HEK293 (cell line): ENCODE measurements around the gene SKAP1.

Experiments used
- CTCF ChIA-PET: fragments of 350-600 bp; formaldehyde crosslinking; extraction: SDS; loops from one replicate; lab custom pipeline; 2021; ENCODE audit warnings: antibody characterized with exemption; lab: Yijun Ruan, JAX
- POLR2A ChIA-PET: fragments of 300-600 bp; formaldehyde crosslinking; extraction: SDS; loops from one replicate; lab custom pipeline; 2020; ENCODE audit warnings: antibody characterized with exemption, inconsistent platforms; lab: Yijun Ruan, JAX
- H3K27ac ChIP-seq: fragments of 200-500 bp; sonication (Bioruptor generic); 2 replicates; pipeline ENCODE4 v1.5.1; 2014; ENCODE audit warnings: low read depth, low read length, control low read depth, inconsistent platforms; ENCODE audit errors: extremely low read depth
- H3K36me3 ChIP-seq, 2 experiments: fragments of 200-500 bp in 1 of 2; sonication (Bioruptor generic) in 1 of 2; 1 replicate in 1 of 2; 2 replicates in 1 of 2; pipeline ENCODE4 v1.5.1; 2014 to 2017; ENCODE audit warnings: inconsistent platforms in 2 of 2, low read length in 2 of 2; ENCODE audit not compliant: control insufficient read depth in 2 of 2, insufficient read depth in 1 of 2
- H3K4me1 ChIP-seq: fragments of 200-500 bp; sonication (Bioruptor generic); 2 replicates; pipeline ENCODE4 v1.5.1; 2014; ENCODE audit warnings: mild to moderate bottlenecking, low read length, inconsistent platforms; ENCODE audit not compliant: control insufficient read depth, insufficient read depth
- H3K4me3 ChIP-seq: 2 replicates; pipeline ENCODE4 v1.5.1; 2011; ENCODE audit warnings: low read depth, mild to moderate bottlenecking, control low read depth, low read length, moderate library complexity
- H3K9me3 ChIP-seq: fragments of 200-500 bp; sonication (Bioruptor generic); 2 replicates; pipeline ENCODE4 v1.5.1; 2014; ENCODE audit warnings: low read depth, low read length, inconsistent platforms; ENCODE audit not compliant: control insufficient read depth, insufficient read depth
- BCL11B ChIP-seq: fragments of 450-650 bp; formaldehyde crosslinking; IDR thresholded peaks from 2 replicates; pipeline ENCODE4 v1.5.1; 2016; ENCODE audit warnings: low read depth, missing biosample characterization, missing genetic modification characterization
- PRDM1 ChIP-seq: fragments of 450-650 bp; formaldehyde crosslinking; IDR thresholded peaks from 2 replicates; pipeline ENCODE4; 2016; ENCODE audit warnings: missing biosample characterization, missing genetic modification characterization
- REPIN1 ChIP-seq: fragments of 450-650 bp; formaldehyde crosslinking; IDR thresholded peaks from 2 replicates; pipeline ENCODE4 v1.5.1; 2017; ENCODE audit warnings: missing biosample characterization, missing genetic modification characterization, low read depth
- SETDB1 ChIP-seq: IDR thresholded peaks from one replicate; pipeline ENCODE4 v1.6.1; 2017; ENCODE audit warnings: mild to moderate bottlenecking, low read length, moderate library complexity, mixed read lengths; ENCODE audit not compliant: insufficient read length
- TRIM28 ChIP-seq: IDR thresholded peaks from 2 replicates; pipeline ENCODE4 v1.6.1; 2011; ENCODE audit warnings: low read length, control low read depth, borderline replicate concordance
- ZBTB17 ChIP-seq: fragments of 450-650 bp; formaldehyde crosslinking; IDR thresholded peaks from 2 replicates; pipeline ENCODE4 v1.5.1; 2016; ENCODE audit warnings: missing biosample characterization, missing genetic modification characterization
- ZIC2 ChIP-seq: fragments of 450-650 bp; formaldehyde crosslinking; IDR thresholded peaks from 2 replicates; pipeline ENCODE4 v1.5.1; 2016; ENCODE audit warnings: missing biosample characterization, missing genetic modification characterization
- ZNF221 ChIP-seq: fragments of 450-650 bp; formaldehyde crosslinking; IDR thresholded peaks from 2 replicates; pipeline ENCODE4 v1.5.1; 2017; ENCODE audit warnings: missing biosample characterization, missing genetic modification characterization, borderline replicate concordance
- ZNF239 ChIP-seq: fragments of 450-650 bp; formaldehyde crosslinking; IDR thresholded peaks from 2 replicates; pipeline ENCODE4 v1.5.1; 2016; ENCODE audit warnings: missing biosample characterization, missing genetic modification characterization
- ZNF302 ChIP-seq: fragments of 450-650 bp; formaldehyde crosslinking; IDR thresholded peaks from 2 replicates; pipeline ENCODE4 v1.5.1; 2016; ENCODE audit warnings: missing biosample characterization, missing genetic modification characterization, low read depth
- ZNF394 ChIP-seq: fragments of 450-650 bp; formaldehyde crosslinking; IDR thresholded peaks from 2 replicates; pipeline ENCODE4 v1.5.1; 2016; ENCODE audit warnings: missing biosample characterization, missing genetic modification characterization, mild to moderate bottlenecking, moderate library complexity, borderline replicate concordance
- ZNF426 ChIP-seq: fragments of 450-650 bp; formaldehyde crosslinking; IDR thresholded peaks from 2 replicates; pipeline ENCODE4 v1.5.1; 2017; ENCODE audit warnings: missing biosample characterization, missing genetic modification characterization, mild to moderate bottlenecking, inconsistent platforms, moderate library complexity
- ZNF514 ChIP-seq: fragments of 450-650 bp; formaldehyde crosslinking; IDR thresholded peaks from 2 replicates; pipeline ENCODE4 v1.5.1; 2016; ENCODE audit warnings: missing biosample characterization, missing genetic modification characterization
- ZNF521 ChIP-seq: fragments of 450-650 bp; formaldehyde crosslinking; IDR thresholded peaks from 2 replicates; pipeline ENCODE4 v1.5.1; 2017; ENCODE audit warnings: missing biosample characterization, mild to moderate bottlenecking, missing genetic modification characterization
- ZNF660 ChIP-seq: fragments of 450-650 bp; IDR thresholded peaks from 2 replicates; pipeline ENCODE4 v1.5.1; 2018; ENCODE audit warnings: missing biosample characterization, mild to moderate bottlenecking, missing genetic modification characterization
- ZNF701 ChIP-seq: fragments of 450-650 bp; formaldehyde crosslinking; IDR thresholded peaks from 2 replicates; pipeline ENCODE4 v1.5.1; 2016; ENCODE audit warnings: missing biosample characterization, missing genetic modification characterization
- TF ChIP-seq, protein P1 (sequence below): IDR thresholded peaks from 2 replicates; pipeline ENCODE4 v1.6.1; 2011; ENCODE audit warnings: mild to moderate bottlenecking, low read depth, low read length, borderline replicate concordance
- TF ChIP-seq, protein P2 (sequence below): fragments of 450-650 bp; formaldehyde crosslinking; IDR thresholded peaks from 2 replicates; pipeline ENCODE4; 2016; ENCODE audit warnings: missing biosample characterization, missing genetic modification characterization
- TF ChIP-seq, protein P3 (sequence below): fragments of 450-650 bp; formaldehyde crosslinking; IDR thresholded peaks from 2 replicates; pipeline ENCODE4 v1.5.1; 2016; ENCODE audit warnings: missing biosample characterization, missing genetic modification characterization
- TF ChIP-seq, protein P4 (sequence below): fragments of 450-650 bp; formaldehyde crosslinking; IDR thresholded peaks from 2 replicates; pipeline ENCODE4 v1.5.1; 2016; ENCODE audit warnings: missing biosample characterization, missing genetic modification characterization
- TF ChIP-seq, protein P5 (sequence below): fragments of 450-650 bp; formaldehyde crosslinking; IDR thresholded peaks from 2 replicates; pipeline ENCODE4 v1.5.1; 2016; ENCODE audit warnings: missing biosample characterization, missing genetic modification characterization
- TF ChIP-seq, protein P6 (sequence below): fragments of 450-650 bp; formaldehyde crosslinking; IDR thresholded peaks from 2 replicates; pipeline ENCODE4 v1.5.1; 2016; ENCODE audit warnings: missing biosample characterization, missing genetic modification characterization
- TF ChIP-seq, protein P7 (sequence below): fragments of 450-650 bp; formaldehyde crosslinking; IDR thresholded peaks from 2 replicates; pipeline ENCODE4 v1.5.1; 2017; ENCODE audit warnings: missing biosample characterization, missing genetic modification characterization

Gene SKAP1

DNA sequence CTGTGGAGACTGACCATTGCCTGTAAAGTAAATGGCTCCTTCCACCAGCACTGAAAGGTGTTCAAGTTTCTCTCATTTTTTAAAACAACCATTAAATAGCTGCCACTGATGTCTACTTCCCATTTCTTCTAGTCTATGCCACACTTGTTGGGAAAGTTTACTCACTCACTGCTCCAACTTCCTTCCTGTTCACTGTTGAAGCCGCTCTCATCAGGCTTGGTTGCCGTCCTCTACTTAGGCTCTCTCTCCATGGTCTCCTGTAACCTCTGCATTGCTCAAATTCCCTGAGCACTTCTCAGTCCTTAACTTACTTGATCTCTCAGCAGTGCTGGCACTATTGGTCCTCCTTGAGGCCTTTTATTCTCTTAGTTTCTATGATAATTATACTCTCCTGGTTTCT lies 290.1 kb downstream of the SKAP1 start (continued):
- no peak for TF ChIP-seq SETDB1
- no peak for TF ChIP-seq ZNF660
- TF ChIP-seq REPIN1 (tag by site-specific recombination): no peak
- TF ChIP-seq, protein P1, sequence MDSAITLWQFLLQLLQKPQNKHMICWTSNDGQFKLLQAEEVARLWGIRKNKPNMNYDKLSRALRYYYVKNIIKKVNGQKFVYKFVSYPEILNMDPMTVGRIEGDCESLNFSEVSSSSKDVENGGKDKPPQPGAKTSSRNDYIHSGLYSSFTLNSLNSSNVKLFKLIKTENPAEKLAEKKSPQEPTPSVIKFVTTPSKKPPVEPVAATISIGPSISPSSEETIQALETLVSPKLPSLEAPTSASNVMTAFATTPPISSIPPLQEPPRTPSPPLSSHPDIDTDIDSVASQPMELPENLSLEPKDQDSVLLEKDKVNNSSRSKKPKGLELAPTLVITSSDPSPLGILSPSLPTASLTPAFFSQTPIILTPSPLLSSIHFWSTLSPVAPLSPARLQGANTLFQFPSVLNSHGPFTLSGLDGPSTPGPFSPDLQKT: no peak
- TF ChIP-seq ZNF394 (tag by site-specific recombination): no peak
- TF ChIP-seq ZNF701 (tag by site-specific recombination): no peak
- TF ChIP-seq, protein P2, sequence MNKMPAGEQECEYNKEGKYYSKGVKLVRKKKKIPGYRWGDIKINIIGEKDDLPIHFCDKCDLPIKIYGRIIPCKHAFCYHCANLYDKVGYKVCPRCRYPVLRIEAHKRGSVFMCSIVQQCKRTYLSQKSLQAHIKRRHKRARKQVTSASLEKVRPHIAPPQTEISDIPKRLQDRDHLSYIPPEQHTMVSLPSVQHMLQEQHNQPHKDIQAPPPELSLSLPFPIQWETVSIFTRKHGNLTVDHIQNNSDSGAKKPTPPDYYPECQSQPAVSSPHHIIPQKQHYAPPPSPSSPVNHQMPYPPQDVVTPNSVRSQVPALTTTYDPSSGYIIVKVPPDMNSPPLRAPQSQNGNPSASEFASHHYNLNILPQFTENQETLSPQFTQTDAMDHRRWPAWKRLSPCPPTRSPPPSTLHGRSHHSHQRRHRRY: no peak
- TF ChIP-seq PRDM1: no peak

DNA sequence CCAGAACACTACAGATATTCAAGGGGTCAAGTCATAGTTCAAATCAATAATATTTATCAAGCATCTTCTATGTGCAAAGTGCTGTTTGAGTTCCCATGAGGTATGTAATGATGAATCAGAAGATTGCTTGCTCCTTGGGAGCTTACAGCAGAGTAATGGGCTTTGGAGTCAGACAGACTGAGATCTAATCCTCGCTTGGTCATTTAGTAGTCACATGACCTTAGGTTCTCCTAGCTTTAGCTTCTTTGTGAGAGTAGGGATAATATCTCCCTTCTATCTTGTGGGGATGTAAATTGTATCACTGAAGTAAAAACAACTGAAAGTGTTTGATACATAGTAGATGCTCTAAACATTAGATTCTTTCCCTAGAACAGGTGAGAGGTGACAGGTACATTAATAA lies 292.4 kb downstream of the SKAP1 start:
- Histone ChIP-seq H3K4me1 (no peaks in the 10 kb centered on the region), H3K4me3 (no peak overlapping the region), H3K9me3 (no peaks in the 10 kb centered on the region), H3K36me3 (no peaks in the 10 kb centered on the region), H3K27ac (no peak overlapping the region)
- ChIA-PET CTCF (interaction anchor here (0.8 to 2.3 kb wide), 6 partner anchors 43 to 112 kb away, joined by 3 to 8 read pairs (median 4); no protein-coding TSS in a partner anchor), POLR2A (interaction anchor here (0.6 to 0.7 kb wide), 3 partner anchors 14 to 727 kb away, joined by 3 read pairs; no protein-coding TSS in a partner anchor)
- TF ChIP-seq, protein P3, sequence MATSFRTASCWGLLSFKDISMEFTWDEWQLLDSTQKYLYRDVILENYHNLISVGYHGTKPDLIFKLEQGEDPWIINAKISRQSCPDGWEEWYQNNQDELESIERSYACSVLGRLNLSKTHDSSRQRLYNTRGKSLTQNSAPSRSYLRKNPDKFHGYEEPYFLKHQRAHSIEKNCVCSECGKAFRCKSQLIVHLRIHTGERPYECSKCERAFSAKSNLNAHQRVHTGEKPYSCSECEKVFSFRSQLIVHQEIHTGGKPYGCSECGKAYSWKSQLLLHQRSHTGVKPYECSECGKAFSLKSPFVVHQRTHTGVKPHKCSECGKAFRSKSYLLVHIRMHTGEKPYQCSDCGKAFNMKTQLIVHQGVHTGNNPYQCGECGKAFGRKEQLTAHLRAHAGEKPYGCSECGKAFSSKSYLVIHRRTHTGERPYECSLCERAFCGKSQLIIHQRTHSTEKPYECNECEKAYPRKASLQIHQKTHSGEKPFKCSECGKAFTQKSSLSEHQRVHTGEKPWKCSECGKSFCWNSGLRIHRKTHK: no peak
- TF ChIP-seq ZNF514 (tag by site-specific recombination) (no peak), ZNF521 (tag by site-specific recombination) (no peak), ZNF426 (no peak), ZNF221 (tag by site-specific recombination) (no peak), ZBTB17 (tag by site-specific recombination) (no peak), ZIC2 (no peak), TRIM28 (no peak), BCL11B (tag by site-specific recombination) (no peak), ZNF302 (tag by site-specific recombination) (no peak), ZNF239 (tag by site-specific recombination) (no peak)
- TF ChIP-seq, protein P4, sequence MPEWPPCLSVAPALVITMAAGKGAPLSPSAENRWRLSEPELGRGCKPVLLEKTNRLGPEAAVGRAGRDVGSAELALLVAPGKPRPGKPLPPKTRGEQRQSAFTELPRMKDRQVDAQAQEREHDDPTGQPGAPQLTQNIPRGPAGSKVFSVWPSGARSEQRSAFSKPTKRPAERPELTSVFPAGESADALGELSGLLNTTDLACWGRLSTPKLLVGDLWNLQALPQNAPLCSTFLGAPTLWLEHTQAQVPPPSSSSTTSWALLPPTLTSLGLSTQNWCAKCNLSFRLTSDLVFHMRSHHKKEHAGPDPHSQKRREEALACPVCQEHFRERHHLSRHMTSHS (tag by site-specific recombination): no peak
- TF ChIP-seq, protein P5, sequence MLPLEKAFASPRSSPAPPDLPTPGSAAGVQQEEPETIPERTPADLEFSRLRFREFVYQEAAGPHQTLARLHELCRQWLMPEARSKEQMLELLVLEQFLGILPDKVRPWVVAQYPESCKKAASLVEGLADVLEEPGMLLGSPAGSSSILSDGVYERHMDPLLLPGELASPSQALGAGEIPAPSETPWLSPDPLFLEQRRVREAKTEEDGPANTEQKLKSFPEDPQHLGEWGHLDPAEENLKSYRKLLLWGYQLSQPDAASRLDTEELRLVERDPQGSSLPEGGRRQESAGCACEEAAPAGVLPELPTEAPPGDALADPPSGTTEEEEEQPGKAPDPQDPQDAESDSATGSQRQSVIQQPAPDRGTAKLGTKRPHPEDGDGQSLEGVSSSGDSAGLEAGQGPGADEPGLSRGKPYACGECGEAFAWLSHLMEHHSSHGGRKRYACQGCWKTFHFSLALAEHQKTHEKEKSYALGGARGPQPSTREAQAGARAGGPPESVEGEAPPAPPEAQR (tag by site-specific recombination): no peak
- TF ChIP-seq, protein P6, sequence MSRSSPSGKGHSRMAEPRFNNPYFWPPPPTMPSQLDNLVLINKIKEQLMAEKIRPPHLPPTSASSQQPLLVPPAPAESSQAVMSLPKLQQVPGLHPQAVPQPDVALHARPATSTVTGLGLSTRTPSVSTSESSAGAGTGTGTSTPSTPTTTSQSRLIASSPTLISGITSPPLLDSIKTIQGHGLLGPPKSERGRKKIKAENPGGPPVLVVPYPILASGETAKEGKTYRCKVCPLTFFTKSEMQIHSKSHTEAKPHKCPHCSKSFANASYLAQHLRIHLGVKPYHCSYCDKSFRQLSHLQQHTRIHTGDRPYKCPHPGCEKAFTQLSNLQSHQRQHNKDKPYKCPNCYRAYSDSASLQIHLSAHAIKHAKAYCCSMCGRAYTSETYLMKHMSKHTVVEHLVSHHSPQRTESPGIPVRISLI (tag by site-specific recombination): no peak
- TF ChIP-seq, protein P7, sequence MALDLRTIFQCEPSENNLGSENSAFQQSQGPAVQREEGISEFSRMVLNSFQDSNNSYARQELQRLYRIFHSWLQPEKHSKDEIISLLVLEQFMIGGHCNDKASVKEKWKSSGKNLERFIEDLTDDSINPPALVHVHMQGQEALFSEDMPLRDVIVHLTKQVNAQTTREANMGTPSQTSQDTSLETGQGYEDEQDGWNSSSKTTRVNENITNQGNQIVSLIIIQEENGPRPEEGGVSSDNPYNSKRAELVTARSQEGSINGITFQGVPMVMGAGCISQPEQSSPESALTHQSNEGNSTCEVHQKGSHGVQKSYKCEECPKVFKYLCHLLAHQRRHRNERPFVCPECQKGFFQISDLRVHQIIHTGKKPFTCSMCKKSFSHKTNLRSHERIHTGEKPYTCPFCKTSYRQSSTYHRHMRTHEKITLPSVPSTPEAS (tag by site-specific recombination): no peak
